B cell (primary cell): ENCODE data around the gene G2E3. TPM values are rescaled to one million over a fixed set of nuclear protein-coding genes. Genes with fewer than 3 reads are reported as not detected.

Experiments
- ATAC-seq: fragments of 200-7000 bp; cut with Tn5 transposase; one replicate; pipeline ENCODE4 v1.10.0; 2021; ENCODE audit warnings: low read depth, mild to moderate bottlenecking, moderate number of reproducible peaks, moderate library complexity
- CTCF ChIA-PET: fragments of 350-600 bp; sonication (Branson Sonifier 250); formaldehyde crosslinking; loops from one replicate; lab custom pipeline; 2021; ENCODE audit warnings: antibody characterized with exemption, inconsistent platforms; lab: Charles Lee
- POLR2A ChIA-PET: fragments of 350-600 bp; sonication (Branson Sonifier 250); formaldehyde crosslinking; loops from one replicate; lab custom pipeline; 2021; ENCODE audit warnings: antibody characterized with exemption; lab: Charles Lee
- DNase-seq: peaks from one replicate; pipeline ENCODE4 v3.0.0; 2013
- H2AFZ ChIP-seq: 2 replicates; pipeline ENCODE4 v1.6.1; 2012; ENCODE audit warnings: mild to moderate bottlenecking, low read depth, low read length; ENCODE audit not compliant: insufficient read depth, poor library complexity, severe bottlenecking
- H3K27ac ChIP-seq, 2 donors: 1 replicate in 1 of 2; 2 replicates in 1 of 2; pipeline ENCODE4 v1.5.1; 2012 to 2013; ENCODE audit warnings: low read length in 2 of 2, mild to moderate bottlenecking in 2 of 2, moderate library complexity in 1 of 2
- H3K27me3 ChIP-seq, 4 experiments: fragments of 200-600 bp in 1 of 4; sonication (generic) in 1 of 4; replicated peaks in 1 of 4; 1 replicate in 2 of 4; 2 replicates in 2 of 4; pipeline versions ENCODE4 v1.6.1 to v1.7.0; 2013 to 2016; ENCODE audit warnings: low read length in 3 of 4, mild to moderate bottlenecking in 2 of 4, mixed read lengths in 1 of 4, moderate library complexity in 1 of 4; ENCODE audit not compliant: insufficient read depth in 4 of 4, control insufficient read depth in 3 of 4; ENCODE audit errors: control extremely low read depth in 1 of 4
- H3K36me3 ChIP-seq, 2 experiments: replicated peaks in 1 of 2; 1 replicate in 1 of 2; 2 replicates in 1 of 2; pipeline versions ENCODE4 v1.6.1 to v1.7.1; 2013; ENCODE audit warnings: low read length in 1 of 2; ENCODE audit not compliant: insufficient read depth in 2 of 2, control insufficient read depth in 1 of 2; ENCODE audit errors: control extremely low read depth in 1 of 2, extremely low read depth in 1 of 2
- H3K4me1 ChIP-seq, 2 donors: fragments of 200-600 bp in 1 of 2; sonication (generic) in 1 of 2; 1 replicate in 1 of 2; 2 replicates in 1 of 2; pipeline versions ENCODE4 v1.5.1 to v1.6.1; 2013 to 2017; ENCODE audit warnings: low read length in 2 of 2; ENCODE audit not compliant: control insufficient read depth in 2 of 2, insufficient read depth in 2 of 2
- H3K4me2 ChIP-seq: replicated peaks from 2 replicates; pipeline ENCODE3; 2012; ENCODE audit warnings: mild to moderate bottlenecking, low read depth, low read length; ENCODE audit not compliant: poor library complexity, severe bottlenecking
- H3K4me3 ChIP-seq, 5 experiments: fragments of 200-600 bp in 1 of 5; sonication (generic) in 1 of 5; 1 replicate in 3 of 5; 2 replicates in 2 of 5; pipeline versions ENCODE4 v1.5.1 to v1.7.0; 2011 to 2016; ENCODE audit warnings: low read length in 4 of 5, mild to moderate bottlenecking in 4 of 5, low read depth in 2 of 5, control low read depth in 1 of 5, moderate library complexity in 1 of 5; ENCODE audit not compliant: insufficient read depth in 1 of 5; ENCODE audit errors: control extremely low read depth in 1 of 5, extremely low read depth in 1 of 5
- H3K79me2 ChIP-seq: fragments of 200-600 bp; sonication (generic); one replicate; pipeline ENCODE4 v1.6.0; 2016; ENCODE audit warnings: low read length; ENCODE audit not compliant: control insufficient read depth, insufficient read depth
- H3K9ac ChIP-seq: fragments of 200-600 bp; sonication (generic); 2 replicates; pipeline ENCODE4 v1.6.1; 2017; ENCODE audit warnings: mild to moderate bottlenecking, low read length, moderate library complexity
- H3K9me3 ChIP-seq, 3 donors: one replicate each; pipeline versions ENCODE4 v1.6.1 to v1.7.1; 2013; ENCODE audit warnings: low read length in 2 of 3; ENCODE audit not compliant: control insufficient read depth in 2 of 3, insufficient read depth in 1 of 3; ENCODE audit errors: control extremely low read depth in 1 of 3
- H4K20me1 ChIP-seq: 2 replicates; pipeline ENCODE4 v1.6.0; 2012; ENCODE audit warnings: mild to moderate bottlenecking, low read length; ENCODE audit not compliant: insufficient read depth, control insufficient read depth, poor library complexity, severe bottlenecking
- H3K27ac Mint-ChIP-seq: one replicate; pipeline ENCODE4 v1.8.0; 2021; ENCODE audit warnings: mixed read lengths
- H3K27me3 Mint-ChIP-seq: one replicate; pipeline ENCODE4 v1.8.0; 2021; ENCODE audit warnings: mixed read lengths
- H3K4me1 Mint-ChIP-seq: one replicate; pipeline ENCODE4 v1.8.0; 2021; ENCODE audit warnings: mixed read lengths
- H3K4me3 Mint-ChIP-seq: one replicate; pipeline ENCODE4 v1.8.0; 2021; ENCODE audit warnings: mixed read lengths
- H3K9me3 Mint-ChIP-seq: one replicate; pipeline ENCODE4 v1.8.0; 2022; ENCODE audit warnings: mixed read lengths; ENCODE audit not compliant: insufficient read depth
- EZH2 ChIP-seq: IDR thresholded peaks from 2 replicates; pipeline ENCODE4 v1.6.1; 2012; ENCODE audit warnings: borderline replicate concordance, low read depth, mild to moderate bottlenecking, moderate library complexity, low read length; ENCODE audit not compliant: insufficient read depth, poor library complexity, severe bottlenecking
- WGBS: methylation state at CpG from one replicate; pipeline ENCODE4 v1.1.5; 2013; ENCODE audit warnings: missing lambda C conversion rate; ENCODE audit not compliant: insufficient coverage; 5-methylcytosine and 5-hydroxymethylcytosine counted together
- intact Hi-C: fragments of 100-400 bp; cut with micrococcal nuclease; formaldehyde crosslinking; loops from one replicate; pipeline ENCODE4 v1.10.0; 2022
- polyA plus RNA-seq: library from polyadenylated mRNA; depleted of rRNA; stranded (reverse); fragments of >200 nt; gene quantifications from 2 replicates; pipeline ENCODE4 v1.2.3, GENCODE V29; 2012
- total RNA-seq, 2 donors: library from RNA; stranded (reverse); fragments of 120-200 nt in 1 of 2; gene quantifications; 1 replicate in 1 of 2; 2 replicates in 1 of 2; pipeline versions ENCODE4 v1.2.3 to v1.2.4, GENCODE V29; 2013 to 2022
- TF ChIP-seq, protein P1 (sequence below): fragments of 200-600 bp; IDR thresholded peaks from one replicate; pipeline ENCODE4 v1.8.0; 2022; ENCODE audit warnings: antibody characterized with exemption, mild to moderate bottlenecking

G2E3 gene
- total and polyA plus RNA-seq, 2 donors (not counting 1 experiment from before 2014, with no cell fraction given) = 6.2 to 29.2 TPM

- Histone ChIP-seq H4K20me1 (peaks cover under 1% of the 10 kb centered on the region), H2AFZ (no peak overlapping the region), H3K9ac (no peak overlapping the region), H3K36me3 (peaks cover 0 to 1% of the 10 kb centered on the region in 2 experiments), H3K27me3 (no peaks in the 10 kb centered on the region), H3K4me2 (no peak overlapping the region), H3K79me2 (peaks cover 42% of the 10 kb centered on the region), H3K9me3 (no peaks in the 10 kb centered on the region), H3K27ac (no peak overlapping the region), H3K4me1 (peaks cover 14 to 28% of the 10 kb centered on the region in 2 donors), H3K4me3 (no peak overlapping the region)
- ATAC-seq = no peak
- POLR2A ChIA-PET = no interaction called here
- TF ChIP-seq, protein P1, sequence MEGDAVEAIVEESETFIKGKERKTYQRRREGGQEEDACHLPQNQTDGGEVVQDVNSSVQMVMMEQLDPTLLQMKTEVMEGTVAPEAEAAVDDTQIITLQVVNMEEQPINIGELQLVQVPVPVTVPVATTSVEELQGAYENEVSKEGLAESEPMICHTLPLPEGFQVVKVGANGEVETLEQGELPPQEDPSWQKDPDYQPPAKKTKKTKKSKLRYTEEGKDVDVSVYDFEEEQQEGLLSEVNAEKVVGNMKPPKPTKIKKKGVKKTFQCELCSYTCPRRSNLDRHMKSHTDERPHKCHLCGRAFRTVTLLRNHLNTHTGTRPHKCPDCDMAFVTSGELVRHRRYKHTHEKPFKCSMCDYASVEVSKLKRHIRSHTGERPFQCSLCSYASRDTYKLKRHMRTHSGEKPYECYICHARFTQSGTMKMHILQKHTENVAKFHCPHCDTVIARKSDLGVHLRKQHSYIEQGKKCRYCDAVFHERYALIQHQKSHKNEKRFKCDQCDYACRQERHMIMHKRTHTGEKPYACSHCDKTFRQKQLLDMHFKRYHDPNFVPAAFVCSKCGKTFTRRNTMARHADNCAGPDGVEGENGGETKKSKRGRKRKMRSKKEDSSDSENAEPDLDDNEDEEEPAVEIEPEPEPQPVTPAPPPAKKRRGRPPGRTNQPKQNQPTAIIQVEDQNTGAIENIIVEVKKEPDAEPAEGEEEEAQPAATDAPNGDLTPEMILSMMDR = no peak
- Mint-ChIP-seq H3K27me3 (no peaks in the 10 kb centered on the region), H3K4me3 (peak overlapping the region; percentile 53), H3K9me3 (no peaks in the 10 kb centered on the region), H3K4me1 (peaks cover 38% of the 10 kb centered on the region), H3K27ac (peak overlapping the region; percentile 50)
- intact Hi-C loops = loop anchor here (5.0 kb wide), 2 partner anchors 802 to 1457 kb away; partner anchors contain the start of genes ARHGAP5 and HEATR5A
- CTCF ChIA-PET = no interaction called here
- no CpG with 5 or more reads among the region's 1 CpG for WGBS
- peak; percentile 47 for DNase-seq
Observed at GRCh38 chr14:30620178-30620577, 61.2 kb downstream of the G2E3 start.

DNA sequence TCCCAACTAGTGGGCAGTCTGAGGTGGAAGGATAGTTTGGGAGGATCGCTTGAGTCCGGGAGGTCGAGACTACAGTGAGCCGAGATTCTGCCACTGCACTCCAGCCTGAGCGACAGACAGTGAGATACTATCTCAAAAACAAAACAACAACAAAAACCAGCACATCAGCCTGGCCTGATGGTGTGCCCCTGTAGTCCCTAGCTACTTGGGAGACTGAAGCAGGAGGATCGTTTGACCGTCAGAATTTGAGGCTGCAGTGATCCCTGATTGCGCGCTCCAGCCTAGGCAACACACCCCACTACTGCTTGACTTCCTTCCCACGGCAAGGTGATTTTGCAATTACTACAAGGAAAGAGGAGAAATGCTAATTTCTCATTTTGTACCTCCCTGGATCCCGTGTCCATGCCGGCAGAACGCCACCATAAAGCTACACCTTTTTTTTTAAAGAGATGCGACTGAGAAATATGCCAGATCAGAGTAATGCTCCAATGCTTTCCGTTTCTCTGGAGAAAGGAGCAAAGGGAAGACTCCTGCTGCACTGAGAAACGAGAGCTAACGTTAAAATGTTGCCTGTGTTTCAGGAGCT lies 62.5 kb downstream of the G2E3 start:
- CTCF ChIA-PET = interaction anchor here (0.8 to 1.7 kb wide), 2 partner anchors 247 to 586 kb away, joined by 3 to 4 read pairs; partner anchors contain the start of gene HECTD1
- Histone ChIP-seq H3K27ac (peak overlapping the region; percentile 82 to 94), H3K4me1 (peaks cover 14 to 28% of the 10 kb centered on the region in 2 donors), H3K79me2 (peaks cover 55% of the 10 kb centered on the region), H2AFZ (peak overlapping the region; percentile 89), H3K4me2 (peak overlapping the region; percentile 79), H3K36me3 (peaks cover 0 to 1% of the 10 kb centered on the region in 2 experiments), H3K9me3 (no peaks in the 10 kb centered on the region), H3K9ac (peak overlapping the region; percentile 91), H3K27me3 (no peaks in the 10 kb centered on the region), H4K20me1 (peaks cover 12% of the 10 kb centered on the region), H3K4me3 (peak overlapping the region; percentile 78 to 98 (median 88))
- Mint-ChIP-seq H3K4me3 (peak overlapping the region; percentile 98), H3K4me1 (peaks cover 40% of the 10 kb centered on the region), H3K9me3 (no peaks in the 10 kb centered on the region), H3K27ac (peak overlapping the region; percentile 98), H3K27me3 (no peaks in the 10 kb centered on the region)
- intact Hi-C loops = loop anchor here (5.0 kb wide), 2 partner anchors 801 to 1456 kb away; partner anchors contain the start of genes ARHGAP5 and HEATR5A
- no peak for TF ChIP-seq EZH2
- TF ChIP-seq, protein P1 = no peak
- POLR2A ChIA-PET = interaction anchor here (0.9 to 1.2 kb wide), 2 partner anchors 63 to 586 kb away, joined by 3 read pairs; partner anchors contain the start of genes G2E3 and HECTD1
- DNase-seq (no peak), ATAC-seq (peak; percentile 2)
- WGBS = 0% methylated on average over 5 of the region's 17 CpGs
